Tibial artery (tissue), 4 donors: ENCODE results near the gene MSH3.

Source experiments
- DNase-seq, 2 donors: peaks; one replicate each; pipeline ENCODE4 v3.0.0-alpha.2; 2019
- H3K27ac ChIP-seq, 2 donors: fragments of 200-600 bp; sonication (generic) in 1 of 2; 1 replicate in 1 of 2; 2 replicates in 1 of 2; pipeline ENCODE4 v1.5.1; 2018 to 2019; ENCODE audit warnings: mild to moderate bottlenecking in 1 of 2
- H3K27me3 ChIP-seq, 2 donors: fragments of 200-600 bp; sonication (generic) in 1 of 2; one replicate each; pipeline versions ENCODE4 v1.5.1 to v1.6.0; 2016 to 2019
- H3K36me3 ChIP-seq, 3 donors: fragments of 200-600 bp; sonication (generic) in 2 of 3; one replicate each; pipeline ENCODE4 v1.5.1; 2016 to 2019; ENCODE audit warnings: mild to moderate bottlenecking in 2 of 3
- H3K4me1 ChIP-seq, 4 donors: fragments of 200-600 bp; sonication (generic) in 2 of 4; 1 replicate in 3 of 4; 2 replicates in 1 of 4; pipeline ENCODE4 v1.5.1; 2016 to 2019
- H3K4me3 ChIP-seq, 2 donors: fragments of 200-600 bp; sonication (generic) in 1 of 2; 1 replicate in 1 of 2; 2 replicates in 1 of 2; pipeline ENCODE4 v1.5.1; 2018 to 2019; ENCODE audit warnings: mild to moderate bottlenecking in 2 of 2
- H3K9me3 ChIP-seq, 3 donors: fragments of 200-600 bp; sonication (generic) in 1 of 3; one replicate each; pipeline ENCODE4 v1.5.1; 2016 to 2019
- intact Hi-C: fragments of 100-400 bp; cut with DNase I; formaldehyde crosslinking; loops from one replicate; pipeline ENCODE4 v1.15.0; 2023; ENCODE audit warnings: low total_unique reads
- TF ChIP-seq, protein P1 (sequence below), 2 experiments: fragments of 200-600 bp in 1 of 2; fragments of 450-650 bp in 1 of 2; IDR thresholded peaks; one replicate each; pipeline ENCODE4 v1.5.1; 2017 to 2019; ENCODE audit warnings: antibody characterized with exemption in 2 of 2, mild to moderate bottlenecking in 1 of 2, moderate library complexity in 1 of 2

MSH3 gene

DNA sequence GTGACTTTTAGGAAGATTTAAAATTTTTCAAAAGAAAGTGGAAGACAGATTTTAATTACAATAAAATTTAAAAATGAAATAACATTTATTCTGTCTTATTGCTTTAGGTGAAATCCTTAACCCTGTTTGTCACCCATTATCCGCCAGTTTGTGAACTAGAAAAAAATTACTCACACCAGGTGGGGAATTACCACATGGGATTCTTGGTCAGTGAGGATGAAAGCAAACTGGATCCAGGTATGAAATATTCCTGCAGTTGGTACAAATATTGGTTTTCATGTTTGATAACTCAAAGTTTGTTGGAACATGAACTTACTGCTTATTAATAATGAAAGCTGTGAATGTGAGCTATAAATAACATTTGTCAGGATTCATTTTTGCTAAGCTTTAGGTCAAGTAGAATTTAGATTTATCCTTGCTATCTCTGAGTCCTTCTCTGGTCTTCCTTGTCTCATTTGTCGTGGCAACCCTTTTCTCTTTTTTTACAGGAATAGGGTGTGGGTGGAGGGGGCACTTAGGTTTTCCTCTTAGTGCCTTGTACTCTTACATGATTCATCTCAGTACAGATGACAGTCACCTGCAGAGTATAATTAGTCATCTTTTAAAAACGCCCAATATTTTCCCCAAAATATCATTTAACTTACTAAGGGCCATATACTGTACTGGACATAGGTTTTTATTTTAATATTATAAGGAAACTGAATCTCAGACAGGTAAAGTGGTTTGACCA is 210.4 kb downstream of the MSH3 start:
- peaks cover 7 to 19% (median 15%) of the 10 kb centered on the region in 3 donors for H3K36me3 ChIP-seq
- no peak for DNase-seq
- TF ChIP-seq, protein P1, sequence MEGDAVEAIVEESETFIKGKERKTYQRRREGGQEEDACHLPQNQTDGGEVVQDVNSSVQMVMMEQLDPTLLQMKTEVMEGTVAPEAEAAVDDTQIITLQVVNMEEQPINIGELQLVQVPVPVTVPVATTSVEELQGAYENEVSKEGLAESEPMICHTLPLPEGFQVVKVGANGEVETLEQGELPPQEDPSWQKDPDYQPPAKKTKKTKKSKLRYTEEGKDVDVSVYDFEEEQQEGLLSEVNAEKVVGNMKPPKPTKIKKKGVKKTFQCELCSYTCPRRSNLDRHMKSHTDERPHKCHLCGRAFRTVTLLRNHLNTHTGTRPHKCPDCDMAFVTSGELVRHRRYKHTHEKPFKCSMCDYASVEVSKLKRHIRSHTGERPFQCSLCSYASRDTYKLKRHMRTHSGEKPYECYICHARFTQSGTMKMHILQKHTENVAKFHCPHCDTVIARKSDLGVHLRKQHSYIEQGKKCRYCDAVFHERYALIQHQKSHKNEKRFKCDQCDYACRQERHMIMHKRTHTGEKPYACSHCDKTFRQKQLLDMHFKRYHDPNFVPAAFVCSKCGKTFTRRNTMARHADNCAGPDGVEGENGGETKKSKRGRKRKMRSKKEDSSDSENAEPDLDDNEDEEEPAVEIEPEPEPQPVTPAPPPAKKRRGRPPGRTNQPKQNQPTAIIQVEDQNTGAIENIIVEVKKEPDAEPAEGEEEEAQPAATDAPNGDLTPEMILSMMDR (IDR thresholded peaks at IDR 0.05): no peak
- H3K9me3 ChIP-seq: no peaks in the 10 kb centered on the region
- H3K27ac ChIP-seq: no peak overlapping the region
- intact Hi-C loops: no loop called here
- H3K4me3 ChIP-seq: no peak overlapping the region
- no peaks in the 10 kb centered on the region for H3K4me1 ChIP-seq
- no peaks in the 10 kb centered on the region for H3K27me3 ChIP-seq

GRCh38 chr5:80865551-80865950 is 211.1 kb downstream of the MSH3 start:
- H3K27ac ChIP-seq: no peak overlapping the region
- no peaks in the 10 kb centered on the region for H3K9me3 ChIP-seq
- H3K4me1 ChIP-seq: no peaks in the 10 kb centered on the region
- DNase-seq: no peak
- TF ChIP-seq, protein P1 (IDR thresholded peaks at IDR 0.05): no peak
- H3K4me3 ChIP-seq: no peak overlapping the region
- H3K36me3 ChIP-seq: peaks cover 7 to 19% (median 15%) of the 10 kb centered on the region in 3 donors
- no peaks in the 10 kb centered on the region for H3K27me3 ChIP-seq
- intact Hi-C loops: no loop called here

DNA sequence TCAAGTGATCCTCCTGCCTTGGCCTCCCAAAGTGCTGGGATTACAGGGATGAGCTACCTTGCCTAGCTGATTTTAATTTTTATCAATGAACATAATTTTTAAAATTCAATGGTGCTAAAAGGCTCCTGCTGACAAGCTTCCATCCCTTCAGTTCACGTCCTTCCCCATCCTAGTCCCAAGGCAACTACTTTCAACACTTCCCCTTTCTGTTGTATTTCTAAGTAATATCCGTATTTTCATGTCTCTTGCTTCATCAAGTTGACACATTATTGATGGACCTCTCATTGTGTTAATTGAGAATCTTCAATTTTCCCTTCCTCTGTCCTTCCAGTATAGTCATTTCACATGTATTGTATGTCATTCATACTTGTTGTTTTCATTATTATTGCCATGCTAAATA is 211.9 kb downstream of the MSH3 start:
- no peaks in the 10 kb centered on the region for H3K4me1 ChIP-seq
- no peak overlapping the region for H3K4me3 ChIP-seq
- no peak overlapping the region for H3K27ac ChIP-seq
- intact Hi-C loops: no loop called here
- no peaks in the 10 kb centered on the region for H3K9me3 ChIP-seq
- no peak for DNase-seq
- TF ChIP-seq, protein P1 (IDR thresholded peaks at IDR 0.05): no peak
- peaks cover 7 to 23% (median 15%) of the 10 kb centered on the region in 3 donors for H3K36me3 ChIP-seq
- H3K27me3 ChIP-seq: no peaks in the 10 kb centered on the region

- Histone ChIP-seq H3K27ac (no peak overlapping the region), H3K9me3 (no peaks in the 10 kb centered on the region), H3K27me3 (no peaks in the 10 kb centered on the region), H3K36me3 (peaks cover 8 to 32% (median 15%) of the 10 kb centered on the region in 3 donors), H3K4me3 (no peak overlapping the region), H3K4me1 (no peaks in the 10 kb centered on the region)
- no peak for DNase-seq
- TF ChIP-seq, protein P1 (IDR thresholded peaks at IDR 0.05): no peak
- intact Hi-C loops: no loop called here
Observed at GRCh38 chr5:80867233-80867632, 212.8 kb downstream of the MSH3 start.

DNA sequence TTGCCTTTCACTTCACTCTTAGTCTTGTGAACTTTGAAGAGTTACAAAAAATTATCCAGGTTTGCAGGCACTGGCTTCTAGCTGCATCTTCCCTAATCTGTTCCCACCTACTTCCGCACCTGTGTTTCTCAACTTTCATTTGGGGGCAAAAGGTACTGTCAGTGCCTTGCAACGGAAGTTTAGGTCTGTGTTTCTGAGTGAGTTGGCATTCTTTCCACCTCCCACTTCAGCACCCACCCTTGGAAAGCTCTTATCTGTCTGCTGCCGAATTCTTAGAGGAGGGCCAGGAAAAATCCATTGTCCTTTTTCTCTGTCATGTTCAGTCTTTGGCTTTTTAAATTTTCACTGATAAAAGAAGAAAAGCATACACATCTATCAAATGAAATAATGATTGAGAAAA is 216.0 kb downstream of the MSH3 start:
- Histone ChIP-seq H3K27ac (no peak overlapping the region), H3K27me3 (no peaks in the 10 kb centered on the region), H3K9me3 (no peaks in the 10 kb centered on the region), H3K4me3 (no peak overlapping the region), H3K36me3 (peaks cover 12 to 38% (median 24%) of the 10 kb centered on the region in 3 donors), H3K4me1 (no peaks in the 10 kb centered on the region)
- TF ChIP-seq, protein P1 (IDR thresholded peaks at IDR 0.05): no peak
- DNase-seq: no peak
- intact Hi-C loops: no loop called here
